NCI-H2196 treated with DMSO at 0.1 percent for 48 hours (cell line): Measurements from ENCODE around the gene MFRP.

ENCODE experiments used
- DNase-seq: peaks from one replicate; lab custom pipeline; 2025; ENCODE audit not compliant: unreplicated experiment; lab: John Stamatoyannopoulos, UW

Gene MFRP

DNA sequence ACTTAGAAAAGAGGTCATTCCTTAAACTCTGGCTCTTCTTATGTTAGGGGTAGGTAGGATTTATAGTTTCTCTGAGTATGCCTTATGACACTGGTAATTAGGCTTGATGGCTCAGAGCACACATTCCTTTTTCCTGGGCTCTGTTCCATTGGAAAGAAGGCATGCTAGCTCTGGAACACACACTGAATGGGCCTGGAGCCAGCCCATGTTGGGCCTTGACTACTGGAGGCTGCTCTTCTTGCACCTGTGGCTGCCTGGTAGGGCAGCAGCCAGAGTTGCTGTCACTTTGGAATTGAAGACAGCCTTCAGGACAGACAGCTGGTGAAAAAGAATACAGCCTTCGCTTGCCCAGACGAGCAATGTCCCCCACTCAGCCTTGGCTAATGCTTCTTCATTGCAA, 47.8 kb downstream of the MFRP start:
- DNase-seq: no peak

DNA sequence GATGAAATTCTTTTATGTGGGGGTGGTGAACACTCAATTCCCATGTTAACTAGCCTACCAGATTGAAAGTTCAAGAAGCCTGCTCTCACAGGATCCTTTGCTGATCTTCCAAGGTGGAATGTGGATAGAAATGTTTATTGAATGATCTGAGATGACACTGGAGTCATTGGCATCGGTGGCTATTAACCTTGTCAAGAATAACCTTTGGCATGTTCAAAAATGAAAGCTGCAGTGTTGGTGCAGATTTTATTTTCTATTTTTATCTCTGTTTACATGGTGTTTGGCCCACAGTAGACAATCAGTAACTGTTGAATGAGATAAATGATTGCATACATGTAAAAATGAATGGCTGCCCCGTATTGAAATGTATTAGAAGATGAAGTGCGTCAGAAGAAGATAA, 48.6 kb downstream of the MFRP start:
- DNase-seq: no peak

DNA sequence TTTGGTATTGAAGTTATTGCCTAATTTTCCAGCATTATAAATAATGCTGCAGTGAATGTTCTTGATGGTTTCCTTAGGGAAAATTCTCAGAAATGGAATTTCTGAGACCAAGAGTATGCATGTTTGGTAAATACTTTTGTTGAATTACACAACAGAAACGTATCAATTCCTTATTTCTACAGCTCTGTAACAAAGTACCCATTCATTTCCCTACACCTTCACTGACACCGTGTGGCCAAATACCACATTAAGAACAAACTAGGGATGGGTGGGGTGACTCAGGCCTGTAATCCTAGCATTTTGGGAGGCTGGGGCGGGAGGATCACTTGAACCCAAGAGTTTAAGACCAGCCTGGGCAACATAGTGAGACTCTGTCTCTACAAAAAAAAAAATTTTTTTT, 51.3 kb downstream of the MFRP start:
- no peak for DNase-seq

DNA sequence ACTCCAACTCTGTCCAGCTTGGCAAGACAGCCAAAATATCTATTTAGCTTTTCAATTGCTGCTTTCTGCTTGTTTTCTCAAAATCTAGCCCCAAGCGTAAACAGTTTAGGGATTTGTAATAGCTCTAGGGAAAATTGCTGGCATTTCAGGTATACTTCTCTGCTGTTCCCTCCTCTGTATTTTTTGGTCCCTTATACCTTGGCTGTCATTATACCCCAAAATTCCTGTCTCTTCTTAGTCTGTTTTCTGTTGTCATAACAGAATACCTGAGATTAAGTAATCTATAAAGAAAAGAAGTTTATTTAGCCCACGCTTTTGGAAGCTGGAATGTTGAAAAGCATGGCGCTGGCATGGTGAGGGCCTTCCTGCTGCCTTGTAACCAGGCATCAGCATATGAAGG, 53.0 kb downstream of the MFRP start:
- no peak for DNase-seq

DNA sequence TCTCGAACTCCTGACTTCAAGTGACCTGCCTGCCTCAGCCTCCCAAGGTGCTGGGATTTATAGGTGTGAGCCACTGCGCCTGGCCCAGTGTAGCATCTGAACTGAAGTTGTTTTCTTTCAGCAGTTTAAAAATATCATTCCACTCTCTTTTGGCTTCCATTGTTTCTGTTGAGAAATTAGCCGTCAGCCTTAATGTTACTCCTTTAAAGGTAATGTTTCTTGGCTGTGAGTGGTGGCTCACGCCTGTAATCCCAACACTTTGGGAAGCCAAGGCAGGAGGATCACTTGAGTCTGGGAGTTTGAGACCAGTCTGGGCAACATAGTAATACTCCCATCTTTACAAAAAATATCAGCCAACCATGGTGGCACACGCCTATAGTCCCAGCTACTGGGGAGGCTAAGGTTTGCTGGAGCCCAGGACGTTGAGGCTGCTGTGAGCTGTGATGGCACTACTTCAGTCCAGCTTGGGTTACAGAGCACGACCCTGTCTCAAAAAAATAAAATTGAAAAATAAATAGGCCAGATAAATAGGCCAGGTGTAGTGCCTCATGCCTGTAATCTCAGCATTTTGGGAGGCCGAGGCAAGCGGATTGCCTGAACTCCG, 55.5 kb downstream of the MFRP start:
- DNase-seq: no peak
